H1 (cell line): ENCODE results near the gene ZFAND3. TPM values are rescaled to one million over a fixed set of nuclear protein-coding genes. Genes with fewer than 3 reads are reported as not detected.

Experiments used
- CTCF ChIA-PET: fragments of 300-600 bp; sonication (Branson Sonifier 250); formaldehyde crosslinking; loops from one replicate; lab custom pipeline; 2021; ENCODE audit not compliant: partially characterized antibody; lab: Charles Lee
- POLR2A ChIA-PET: fragments of 300-600 bp; sonication (Branson Sonifier 250); formaldehyde crosslinking; loops from one replicate; lab custom pipeline; 2021; ENCODE audit warnings: inconsistent platforms; ENCODE audit not compliant: partially characterized antibody; lab: Charles Lee
- DNase-seq, 2 experiments: peaks; one replicate each; pipeline versions ENCODE4 v3.0.0 to v3.0.0-alpha.2; 2010 to 2022; ENCODE audit warnings: low spot score in 2 of 2, low read depth in 1 of 2, mixed read lengths in 1 of 2
- FAIRE-seq: peaks from 2 replicates; lab custom pipeline; 2011; peaks lifted over from hg19 to GRCh38; lab: Jason Lieb, UNC
- H2AFZ ChIP-seq: 2 replicates; pipeline ENCODE4 v1.8.1; 2012; ENCODE audit warnings: low read length, inconsistent platforms
- H2AK5ac ChIP-seq: 2 replicates; pipeline ENCODE4 v1.6.1; 2013; ENCODE audit warnings: low read depth, low read length
- H2BK120ac ChIP-seq: replicated peaks from 2 replicates; pipeline ENCODE3; 2013; ENCODE audit warnings: low read depth, low read length, inconsistent platforms
- H2BK12ac ChIP-seq: 2 replicates; pipeline ENCODE4 v1.6.1; 2013; ENCODE audit warnings: low read depth, low read length
- H2BK15ac ChIP-seq: 2 replicates; pipeline ENCODE4 v1.6.1; 2013; ENCODE audit warnings: low read length
- H2BK20ac ChIP-seq: 2 replicates; pipeline ENCODE4 v1.6.1; 2013; ENCODE audit warnings: low read length
- H2BK5ac ChIP-seq: 2 replicates; pipeline ENCODE4 v1.6.1; 2013; ENCODE audit warnings: low read depth, low read length
- H3K14ac ChIP-seq: 2 replicates; pipeline ENCODE4 v1.6.1; 2013; ENCODE audit warnings: inconsistent platforms; ENCODE audit not compliant: insufficient read length
- H3K18ac ChIP-seq: 2 replicates; pipeline ENCODE4 v1.6.1; 2013; ENCODE audit warnings: low read length; ENCODE audit errors: extremely low read depth
- H3K23ac ChIP-seq: 2 replicates; pipeline ENCODE4 v1.6.1; 2013; ENCODE audit warnings: inconsistent platforms; ENCODE audit not compliant: insufficient read length
- H3K23me2 ChIP-seq: 2 replicates; pipeline ENCODE4 v1.6.1; 2013; ENCODE audit warnings: low read depth, low read length
- H3K27ac ChIP-seq: 2 replicates; pipeline ENCODE4 v1.6.1; 2011; ENCODE audit warnings: low read depth, low read length, inconsistent platforms
- H3K27me3 ChIP-seq, 4 experiments: replicated peaks in 1 of 4; 1 replicate in 1 of 4; 2 replicates in 3 of 4; pipeline versions ENCODE4 v1.6.1 to v1.8.1; 2011 to 2013; ENCODE audit warnings: low read length in 3 of 4, mild to moderate bottlenecking in 3 of 4, inconsistent platforms in 2 of 4, mixed read lengths in 2 of 4, moderate library complexity in 1 of 4; ENCODE audit not compliant: control insufficient read depth in 3 of 4, insufficient read depth in 3 of 4; ENCODE audit errors: extremely low read depth in 1 of 4
- H3K36me3 ChIP-seq, 4 experiments: 2 replicates each; pipeline versions ENCODE4 v1.6.1 to v1.8.1; 2011 to 2013; ENCODE audit warnings: mild to moderate bottlenecking in 4 of 4, low read length in 3 of 4, moderate library complexity in 2 of 4, control low read depth in 1 of 4, inconsistent platforms in 1 of 4; ENCODE audit not compliant: insufficient read depth in 4 of 4, control insufficient read depth in 2 of 4
- H3K4ac ChIP-seq: replicated peaks from 2 replicates; pipeline ENCODE3; 2013; ENCODE audit warnings: low read length, low read depth, mixed read lengths, inconsistent platforms; ENCODE audit not compliant: insufficient read length
- H3K4me1 ChIP-seq, 4 experiments: replicated peaks in 1 of 4; 1 replicate in 1 of 4; 2 replicates in 3 of 4; pipeline versions ENCODE4 v1.6.1 to v1.8.1; 2011 to 2013; ENCODE audit warnings: low read length in 3 of 4, inconsistent platforms in 2 of 4, mixed read lengths in 1 of 4; ENCODE audit not compliant: insufficient read depth in 4 of 4, control insufficient read depth in 3 of 4
- H3K4me2 ChIP-seq, 2 experiments: 2 replicates each; pipeline versions ENCODE4 v1.6.1 to v1.8.1; 2011 to 2013; ENCODE audit warnings: low read depth in 2 of 2, low read length in 2 of 2, control low read depth in 1 of 2, inconsistent platforms in 1 of 2, mild to moderate bottlenecking in 1 of 2; ENCODE audit not compliant: insufficient read depth in 1 of 2
- H3K4me3 ChIP-seq, 4 experiments: fragments of 200-600, 300-600 bp in 1 of 4; sonication (generic), shearing (Covaris generic), sonication (Bioruptor Twin) in 1 of 4; 2 replicates each; pipeline versions ENCODE4 v1.5.1 to v1.8.1; 2011 to 2016; ENCODE audit warnings: low read length in 4 of 4, low read depth in 3 of 4, control low read depth in 2 of 4, inconsistent platforms in 2 of 4, mild to moderate bottlenecking in 2 of 4, mixed read lengths in 1 of 4, moderate library complexity in 1 of 4; ENCODE audit not compliant: insufficient read depth in 2 of 4; ENCODE audit errors: extremely low read depth in 1 of 4
- H3K56ac ChIP-seq: replicated peaks from 2 replicates; pipeline ENCODE3; 2013; ENCODE audit warnings: low read depth, mild to moderate bottlenecking, mixed read lengths, low read length, inconsistent platforms; ENCODE audit not compliant: insufficient read length
- H3K79me1 ChIP-seq: 2 replicates; pipeline ENCODE4 v1.6.1; 2013; ENCODE audit warnings: low read depth, low read length, control low read depth
- H3K79me2 ChIP-seq, 2 experiments: 2 replicates each; pipeline versions ENCODE4 v1.6.1 to v1.8.1; 2012 to 2013; ENCODE audit warnings: low read length in 2 of 2, mild to moderate bottlenecking in 2 of 2, inconsistent platforms in 1 of 2; ENCODE audit not compliant: insufficient read depth in 2 of 2, control insufficient read depth in 1 of 2
- H3K9ac ChIP-seq, 4 experiments: replicated peaks in 1 of 4; 1 replicate in 1 of 4; 2 replicates in 3 of 4; pipeline versions ENCODE4 v1.6.1 to v1.8.1; 2011 to 2013; ENCODE audit warnings: low read depth in 3 of 4, low read length in 3 of 4, control low read depth in 2 of 4, mild to moderate bottlenecking in 2 of 4, moderate library complexity in 2 of 4, inconsistent platforms in 1 of 4; ENCODE audit errors: extremely low read depth in 1 of 4
- H3K9me3 ChIP-seq, 2 experiments: 2 replicates each; pipeline versions ENCODE4 v1.6.1 to v1.8.1; 2012 to 2013; ENCODE audit warnings: mild to moderate bottlenecking in 2 of 2, moderate library complexity in 2 of 2, control low read depth in 1 of 2, inconsistent platforms in 1 of 2, low read depth in 1 of 2, low read length in 1 of 2, mixed read lengths in 1 of 2; ENCODE audit not compliant: insufficient read depth in 2 of 2
- H4K20me1 ChIP-seq, 2 experiments: replicated peaks in 1 of 2; 2 replicates each; pipeline versions ENCODE3 to v1.8.1; 2011 to 2013; ENCODE audit warnings: inconsistent platforms in 2 of 2, low read length in 2 of 2, mild to moderate bottlenecking in 1 of 2; ENCODE audit not compliant: insufficient read depth in 2 of 2, control insufficient read depth in 1 of 2
- H4K5ac ChIP-seq: 2 replicates; pipeline ENCODE4 v1.6.1; 2013; ENCODE audit warnings: low read length, low read depth, mixed read lengths, inconsistent platforms; ENCODE audit not compliant: insufficient read length
- H4K8ac ChIP-seq: 2 replicates; pipeline ENCODE4 v1.8.0; 2013; ENCODE audit warnings: mild to moderate bottlenecking, moderate library complexity, low read length, inconsistent platforms; ENCODE audit not compliant: insufficient read depth; ENCODE audit errors: extremely low read depth
- H4K91ac ChIP-seq: replicated peaks from 2 replicates; pipeline ENCODE3; 2013; ENCODE audit warnings: low read length, mixed read lengths, inconsistent platforms; ENCODE audit not compliant: insufficient read length
- CBX8 ChIP-seq: fragments of 300-800, 300-1000 bp; sonication (generic); IDR thresholded peaks from 2 replicates; pipeline ENCODE4 v1.7.1; 2016; ENCODE audit warnings: low read depth, low read length, borderline replicate concordance
- CHD2 ChIP-seq: IDR thresholded peaks from 2 replicates; pipeline ENCODE4 v1.6.1; 2012; ENCODE audit warnings: low read length, improper control_type of control experiment
- CREB1 ChIP-seq: IDR thresholded peaks from 2 replicates; pipeline ENCODE4 v1.6.1; 2012; ENCODE audit warnings: inconsistent platforms
- HDAC6 ChIP-seq: IDR thresholded peaks from one replicate; pipeline ENCODE4 v1.7.1; 2012; ENCODE audit warnings: low read depth, mild to moderate bottlenecking, inconsistent platforms, low read length, moderate library complexity
- JUND ChIP-seq: IDR thresholded peaks from 2 replicates; pipeline ENCODE4 v1.6.1; 2011; ENCODE audit warnings: mild to moderate bottlenecking, improper control_type of control experiment, low read length
- SIRT6 ChIP-seq: IDR thresholded peaks from one replicate; pipeline ENCODE4 v1.7.1; 2012; ENCODE audit warnings: low read length, inconsistent platforms
- SP1 ChIP-seq: IDR thresholded peaks from 2 replicates; pipeline ENCODE4 v1.6.1; 2011; ENCODE audit warnings: low read depth, low read length
- polyA plus RNA-seq, 7 experiments: library from polyadenylated mRNA; depleted of rRNA in 3 of 7; stranded (reverse) in 5 of 7; unstranded in 2 of 7; fragments of >200 nt in 5 of 7; fragments of 200-250 nt in 2 of 7; gene quantifications; 1 replicate in 5 of 7; 2 replicates in 1 of 7; 4 replicates in 1 of 7; pipeline versions ENCODE4 v1.2.1 to v1.2.3, GENCODE V29; 2011 to 2013; ENCODE audit warnings: missing spikeins in 2 of 7, mixed read lengths in 2 of 7
- total RNA-seq: library from RNA; stranded (reverse); fragmentation: NEBNext Ultra II Directional; extraction: Animal tissue kit (Norgen Biotek cat#: 25700); gene quantifications from 2 replicates; pipeline ENCODE4 v1.2.1, GENCODE V29; 2021
- TF ChIP-seq, protein P1 (sequence below): IDR thresholded peaks from 2 replicates; pipeline ENCODE4 v1.6.1; 2012; ENCODE audit warnings: inconsistent platforms

The ZFAND3 gene
- total and polyA plus RNA-seq, 2 of the 8 experiments (the other 6 are each of a cell fraction or from before 2014, with no cell fraction given) = 13.0 to 51.3 TPM

- Histone ChIP-seq H3K56ac (no peak overlapping the region), H3K27ac (no peak overlapping the region), H2BK120ac (no peak overlapping the region), H3K4ac (no peak overlapping the region), H2AK5ac (no peak overlapping the region), H3K4me1 (peaks cover 0 to 2% (median 0%) of the 10 kb centered on the region in 4 experiments; a peak in 1 of 7 replicates), H3K14ac (no peak overlapping the region), H2BK12ac (no peak overlapping the region), H2BK5ac (no peak overlapping the region), H3K79me2 (peaks cover 0 to 51% of the 10 kb centered on the region in 2 experiments; a peak in 2 of 4 replicates), H3K18ac (no peak overlapping the region), H3K27me3 (no peaks in the 10 kb centered on the region), H2AFZ (no peak overlapping the region), H3K4me2 (no peak overlapping the region), H4K5ac (no peak overlapping the region), H4K8ac (no peak overlapping the region), H3K9ac (no peak overlapping the region), H4K20me1 (peaks cover 0 to 3% of the 10 kb centered on the region in 2 experiments), H3K36me3 (no peaks in the 10 kb centered on the region), H3K23me2 (no peaks in the 10 kb centered on the region), H3K23ac (no peak overlapping the region), H4K91ac (no peak overlapping the region), H2BK20ac (no peak overlapping the region), H3K9me3 (no peaks in the 10 kb centered on the region), H2BK15ac (no peak overlapping the region), H3K4me3 (no peak overlapping the region), H3K79me1 (no peaks in the 10 kb centered on the region; the same call in 1 of the 2 replicates)
- FAIRE-seq (no peak), DNase-seq (no peak)
- ChIA-PET POLR2A (no interaction called here), CTCF (interaction anchor here (0.9 kb wide), 1 partner anchor 180 kb away, joined by 3 read pairs; no protein-coding TSS in a partner anchor)
- TF ChIP-seq, protein P1, sequence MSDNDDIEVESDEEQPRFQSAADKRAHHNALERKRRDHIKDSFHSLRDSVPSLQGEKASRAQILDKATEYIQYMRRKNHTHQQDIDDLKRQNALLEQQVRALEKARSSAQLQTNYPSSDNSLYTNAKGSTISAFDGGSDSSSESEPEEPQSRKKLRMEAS = no peak
- TF ChIP-seq CBX8 = no peak
- no peak for TF ChIP-seq CHD2
- TF ChIP-seq SIRT6 = no peak
- TF ChIP-seq JUND = no peak
- no peak for TF ChIP-seq HDAC6
- TF ChIP-seq CREB1 = no peak
- TF ChIP-seq SP1 = no peak
Observed at GRCh38 chr6:37889486-37889885, 70.0 kb downstream of the ZFAND3 start.
